Thyroid gland (tissue), 4 donors: ENCODE measurements around the gene FLOT1. TPM values are rescaled to one million over a fixed set of nuclear protein-coding genes. Genes with fewer than 3 reads are reported as not detected.
"Not testable (repeated sequence)": the region's sequence is repeated elsewhere in the genome, so short reads cannot be mapped to it uniquely, and the experiment has no call there.

Experiments
- DNase-seq, 2 donors: peaks; one replicate each; pipeline ENCODE4 v3.0.0-alpha.2; 2019
- H3K27ac ChIP-seq, 3 donors: fragments of 200-600 bp; sonication (generic); 1 replicate in 2 of 3; 2 replicates in 1 of 3; pipeline ENCODE4 v1.5.1; 2016 to 2019; ENCODE audit warnings: mild to moderate bottlenecking in 1 of 3, moderate library complexity in 1 of 3
- H3K27me3 ChIP-seq: fragments of 200-600 bp; sonication (generic); one replicate; pipeline ENCODE4 v1.5.1; 2019
- H3K36me3 ChIP-seq, 2 donors: fragments of 200-600 bp; sonication (generic); one replicate each; pipeline ENCODE4 v1.5.1; 2016 to 2019
- H3K4me1 ChIP-seq, 2 donors: fragments of 200-600 bp; sonication (generic); one replicate each; pipeline ENCODE4 v1.5.1; 2017 to 2019
- H3K4me3 ChIP-seq, 3 donors: fragments of 200-600 bp; sonication (generic); replicated peaks in 1 of 3; 1 replicate in 2 of 3; 2 replicates in 1 of 3; pipeline ENCODE4 v1.5.1; 2016; ENCODE audit warnings: mild to moderate bottlenecking in 1 of 3
- H3K9me3 ChIP-seq: fragments of 200-600 bp; sonication (generic); one replicate; pipeline ENCODE4 v1.5.1; 2017
- POLR2A ChIP-seq, 2 donors: fragments of 450-650 bp; IDR thresholded peaks; one replicate each; pipeline ENCODE4 v1.6.1; 2017; ENCODE audit warnings: antibody characterized with exemption in 2 of 2, mild to moderate bottlenecking in 2 of 2, moderate library complexity in 1 of 2
- WGBS, 2 donors: methylation state at CpG; one replicate each; pipeline ENCODE4 v1.1.5; 2017; 5-methylcytosine and 5-hydroxymethylcytosine counted together
- intact Hi-C: fragments of 100-400 bp; cut with DNase I; formaldehyde crosslinking; loops from one replicate; pipeline ENCODE4 v1.15.1; 2023
- total RNA-seq, 4 donors: library from RNA; depleted of rRNA; stranded (reverse); fragments of >200 nt; gene quantifications; one replicate each; pipeline ENCODE4 v1.2.3, GENCODE V29; 2016
- TF ChIP-seq, protein P1 (sequence below), 6 experiments: fragments of 200-600 bp in 3 of 6; fragments of 450-650 bp in 3 of 6; sonication (generic) in 3 of 6; IDR thresholded peaks; one replicate each; pipeline ENCODE4 v1.5.1; 2016 to 2019; ENCODE audit warnings: antibody characterized with exemption in 6 of 6, mild to moderate bottlenecking in 2 of 6, inconsistent platforms in 1 of 6, moderate library complexity in 1 of 6

The FLOT1 gene
- total RNA-seq, 4 donors from 2014 or later = 134 to 160 (median 144) TPM

GRCh38 chr6:30724906-30725667, 17.4 kb downstream of the FLOT1 start:
- Histone ChIP-seq H3K36me3 (peaks cover 55 to 58% of the 10 kb centered on the region in 2 donors), H3K4me3 (no peak overlapping the region), H3K9me3 (no peaks in the 10 kb centered on the region), H3K27me3 (no peaks in the 10 kb centered on the region), H3K4me1 (peaks cover 9 to 18% of the 10 kb centered on the region in 2 donors), H3K27ac (no peak overlapping the region)
- intact Hi-C loops = no loop called here
- no peak for DNase-seq
- 60 to 62% methylated on average over 6 of the region's 6 CpGs for WGBS, 2 donors
- no peak for TF ChIP-seq POLR2A (IDR thresholded peaks at IDR 0.05)
- TF ChIP-seq, protein P1, sequence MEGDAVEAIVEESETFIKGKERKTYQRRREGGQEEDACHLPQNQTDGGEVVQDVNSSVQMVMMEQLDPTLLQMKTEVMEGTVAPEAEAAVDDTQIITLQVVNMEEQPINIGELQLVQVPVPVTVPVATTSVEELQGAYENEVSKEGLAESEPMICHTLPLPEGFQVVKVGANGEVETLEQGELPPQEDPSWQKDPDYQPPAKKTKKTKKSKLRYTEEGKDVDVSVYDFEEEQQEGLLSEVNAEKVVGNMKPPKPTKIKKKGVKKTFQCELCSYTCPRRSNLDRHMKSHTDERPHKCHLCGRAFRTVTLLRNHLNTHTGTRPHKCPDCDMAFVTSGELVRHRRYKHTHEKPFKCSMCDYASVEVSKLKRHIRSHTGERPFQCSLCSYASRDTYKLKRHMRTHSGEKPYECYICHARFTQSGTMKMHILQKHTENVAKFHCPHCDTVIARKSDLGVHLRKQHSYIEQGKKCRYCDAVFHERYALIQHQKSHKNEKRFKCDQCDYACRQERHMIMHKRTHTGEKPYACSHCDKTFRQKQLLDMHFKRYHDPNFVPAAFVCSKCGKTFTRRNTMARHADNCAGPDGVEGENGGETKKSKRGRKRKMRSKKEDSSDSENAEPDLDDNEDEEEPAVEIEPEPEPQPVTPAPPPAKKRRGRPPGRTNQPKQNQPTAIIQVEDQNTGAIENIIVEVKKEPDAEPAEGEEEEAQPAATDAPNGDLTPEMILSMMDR (IDR thresholded peaks at IDR 0.05) = no peak

DNA sequence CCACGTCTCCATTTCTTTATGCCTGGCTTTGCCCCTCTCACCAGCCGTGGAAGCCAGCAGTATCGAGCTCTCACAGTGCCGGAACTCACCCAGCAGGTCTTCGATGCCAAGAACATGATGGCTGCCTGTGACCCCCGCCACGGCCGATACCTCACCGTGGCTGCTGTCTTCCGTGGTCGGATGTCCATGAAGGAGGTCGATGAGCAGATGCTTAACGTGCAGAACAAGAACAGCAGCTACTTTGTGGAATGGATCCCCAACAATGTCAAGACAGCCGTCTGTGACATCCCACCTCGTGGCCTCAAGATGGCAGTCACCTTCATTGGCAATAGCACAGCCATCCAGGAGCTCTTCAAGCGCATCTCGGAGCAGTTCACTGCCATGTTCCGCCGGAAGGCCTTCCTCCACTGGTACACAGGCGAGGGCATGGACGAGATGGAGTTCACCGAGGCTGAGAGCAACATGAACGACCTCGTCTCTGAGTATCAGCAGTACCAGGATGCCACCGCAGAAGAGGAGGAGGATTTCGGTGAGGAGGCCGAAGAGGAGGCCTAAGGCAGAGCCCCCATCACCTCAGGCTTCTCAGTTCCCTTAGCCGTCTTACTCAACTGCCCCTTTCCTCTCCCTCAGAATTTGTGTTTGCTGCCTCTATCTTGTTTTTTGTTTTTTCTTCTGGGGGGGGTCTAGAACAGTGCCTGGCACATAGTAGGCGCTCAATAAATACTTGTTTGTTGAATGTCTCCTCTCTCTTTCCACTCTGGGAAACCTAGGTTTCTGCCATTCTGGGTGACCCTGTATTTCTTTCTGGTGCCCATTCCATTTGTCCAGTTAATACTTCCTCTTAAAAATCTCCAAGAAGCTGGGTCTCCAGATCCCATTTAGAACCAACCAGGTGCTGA, 18.4 kb downstream of the FLOT1 start:
- Histone ChIP-seq H3K4me1 (peaks cover 9 to 24% of the 10 kb centered on the region in 2 donors), H3K36me3 (peaks cover 45 to 48% of the 10 kb centered on the region in 2 donors)
- not testable (repeated sequence) for H3K27ac ChIP-seq, H3K27me3 ChIP-seq, H3K4me3 ChIP-seq, DNase-seq, H3K9me3 ChIP-seq
- whole genome bisulfite sequencing, 2 donors = 65 to 74% methylated on average over 21 to 29 of the region's 29 CpGs
- intact Hi-C loops = loop anchor here (2.0 kb wide), 1 partner anchor 45 kb away; no protein-coding TSS in a partner anchor

DNA sequence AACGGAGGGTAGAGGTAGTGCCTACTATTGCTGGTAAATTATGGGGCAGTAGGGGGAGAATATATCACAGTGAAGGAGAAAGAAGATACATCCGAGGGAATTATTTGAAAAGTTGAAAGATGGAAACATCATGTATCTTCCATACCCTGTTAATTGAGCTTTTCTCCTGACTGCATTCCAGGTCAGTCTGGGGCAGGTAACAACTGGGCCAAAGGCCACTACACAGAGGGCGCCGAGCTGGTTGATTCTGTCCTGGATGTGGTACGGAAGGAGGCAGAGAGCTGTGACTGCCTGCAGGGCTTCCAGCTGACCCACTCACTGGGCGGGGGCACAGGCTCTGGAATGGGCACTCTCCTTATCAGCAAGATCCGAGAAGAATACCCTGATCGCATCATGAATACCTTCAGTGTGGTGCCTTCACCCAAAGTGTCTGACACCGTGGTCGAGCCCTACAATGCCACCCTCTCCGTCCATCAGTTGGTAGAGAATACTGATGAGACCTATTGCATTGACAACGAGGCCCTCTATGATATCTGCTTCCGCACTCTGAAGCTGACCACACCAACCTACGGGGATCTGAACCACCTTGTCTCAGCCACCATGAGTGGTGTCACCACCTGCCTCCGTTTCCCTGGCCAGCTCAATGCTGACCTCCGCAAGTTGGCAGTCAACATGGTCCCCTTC, 19.2 kb downstream of the FLOT1 start:
- intact Hi-C loops = loop anchor here (2.0 kb wide), 1 partner anchor 44 kb away; no protein-coding TSS in a partner anchor
- Histone ChIP-seq H3K36me3 (peaks cover 42 to 45% of the 10 kb centered on the region in 2 donors), H3K4me1 (peaks cover 11 to 31% of the 10 kb centered on the region in 2 donors)
- H3K27ac ChIP-seq, H3K27me3 ChIP-seq, H3K9me3 ChIP-seq, H3K4me3 ChIP-seq, DNase-seq: not testable (repeated sequence)
- WGBS, 2 donors = 67 to 77% methylated on average over 16 of the region's 16 CpGs

DNA sequence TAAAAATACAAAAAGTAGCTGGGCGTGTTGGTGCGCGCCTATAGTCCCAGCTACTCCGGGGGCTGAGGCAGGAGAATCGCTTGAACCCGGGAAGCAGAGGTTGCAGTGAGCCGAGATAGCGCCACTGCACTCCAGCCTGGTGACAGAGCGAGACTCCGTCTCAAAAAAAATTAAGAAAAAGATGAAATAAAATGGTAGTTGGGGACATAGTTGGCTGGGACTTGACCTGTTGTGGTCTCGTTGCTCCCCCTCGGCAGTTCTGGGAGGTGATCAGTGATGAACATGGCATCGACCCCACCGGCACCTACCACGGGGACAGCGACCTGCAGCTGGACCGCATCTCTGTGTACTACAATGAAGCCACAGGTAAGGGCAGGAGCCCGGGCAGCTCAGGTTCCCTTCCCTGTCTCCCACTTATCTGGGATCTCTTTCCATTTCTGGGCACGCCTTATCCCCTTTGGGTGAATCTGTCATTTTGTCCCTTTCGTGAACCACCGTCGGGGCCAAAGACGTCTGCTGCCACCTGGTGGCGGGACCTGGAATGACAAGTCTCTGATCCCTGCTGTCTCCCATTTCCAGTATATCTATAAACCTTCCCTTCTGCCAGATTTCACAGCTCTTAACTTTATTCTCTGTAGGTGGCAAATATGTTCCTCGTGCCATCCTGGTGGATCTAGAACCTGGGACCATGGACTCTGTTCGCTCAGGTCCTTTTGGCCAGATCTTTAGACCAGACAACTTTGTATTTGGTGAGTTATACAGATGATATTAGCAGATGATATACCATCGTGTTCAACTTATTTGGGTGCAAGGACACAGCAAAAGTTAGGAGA, 20.0 kb downstream of the FLOT1 start:
- Histone ChIP-seq H3K4me1 (peaks cover 16 to 37% of the 10 kb centered on the region in 2 donors), H3K27ac (peak overlapping the region in 2 of 3 donors; percentile 85 to 96), H3K9me3 (no peaks in the 10 kb centered on the region), H3K4me3 (peak overlapping the region in 2 of 3 donors; percentile 8 to 87), H3K27me3 (no peaks in the 10 kb centered on the region), H3K36me3 (peaks cover 36 to 37% of the 10 kb centered on the region in 2 donors)
- TF ChIP-seq POLR2A (IDR thresholded peaks at IDR 0.05) = no peak
- TF ChIP-seq, protein P1 (IDR thresholded peaks at IDR 0.05) = peak; percentile 92 to 99 (median 96)
- peak; percentile 76 to 79 for DNase-seq
- 18 to 23% methylated on average over 27 of the region's 27 CpGs for WGBS, 2 donors
- intact Hi-C loops = loop anchor here (2.0 kb wide), 1 partner anchor 44 kb away; no protein-coding TSS in a partner anchor

- not testable (repeated sequence) for H3K9me3 ChIP-seq, H3K27me3 ChIP-seq
- intact Hi-C loops = loop anchor here (2.0 kb wide), 1 partner anchor 43 kb away; no protein-coding TSS in a partner anchor
- peaks cover 32 to 34% of the 10 kb centered on the region in 2 donors for H3K36me3 ChIP-seq
- peak in 1 of 2 donors; percentile 19 for DNase-seq
- peaks cover 16 to 37% of the 10 kb centered on the region in 2 donors for H3K4me1 ChIP-seq
- peak overlapping the region; percentile 34 to 96 (median 85) for H3K27ac ChIP-seq
- WGBS, 2 donors = 24 to 25% methylated on average over 10 of the region's 10 CpGs
- peak overlapping the region in 2 of 3 donors; percentile 8 to 87 for H3K4me3 ChIP-seq
Observed at GRCh38 chr6:30722025-30722279, 20.5 kb downstream of the FLOT1 start.
